Measurements from ENCODE around the gene METRNL.

METRNL gene

GRCh38 chr17:83085526-83086198, 6.3 kb downstream of the METRNL start:
- DNase-seq (ENCODE audit: low spot score) = no peak
- no peak for TF ChIP-seq CTCF (IDR thresholded peaks at IDR 0.05; ENCODE audit: borderline replicate concordance, control extremely low read depth, extremely low read depth, insufficient read depth, missing control alignments)
- in situ Hi-C loops (cut with MboI; ENCODE audit: low sequenced_read_pairs, unreplicated experiment) = no loop called here

GRCh38 chr17:83086199-83086880, 6.9 kb downstream of the METRNL start:
- TF ChIP-seq CTCF (IDR thresholded peaks at IDR 0.05; ENCODE audit: borderline replicate concordance, control extremely low read depth, extremely low read depth, insufficient read depth, missing control alignments) = no peak
- in situ Hi-C loops (cut with MboI; ENCODE audit: low sequenced_read_pairs, unreplicated experiment) = no loop called here
- no peak for DNase-seq (ENCODE audit: low spot score)

GRCh38 chr17:83086907-83087787, 7.7 kb downstream of the METRNL start:
- in situ Hi-C loops (cut with MboI; ENCODE audit: low sequenced_read_pairs, unreplicated experiment) = no loop called here
- no peak for DNase-seq (ENCODE audit: low spot score)
- TF ChIP-seq CTCF (IDR thresholded peaks at IDR 0.05; ENCODE audit: borderline replicate concordance, control extremely low read depth, extremely low read depth, insufficient read depth, missing control alignments) = no peak

- in situ Hi-C loops (cut with MboI; ENCODE audit: low sequenced_read_pairs, unreplicated experiment) = no loop called here
- no peak for DNase-seq (ENCODE audit: low spot score)
- no peak for TF ChIP-seq CTCF (IDR thresholded peaks at IDR 0.05; ENCODE audit: borderline replicate concordance, control extremely low read depth, extremely low read depth, insufficient read depth, missing control alignments)
Measured at GRCh38 chr17:83087788-83088360, 8.5 kb downstream of the METRNL start.

GRCh38 chr17:83088451-83088850, 9.0 kb downstream of the METRNL start:
- TF ChIP-seq CTCF (IDR thresholded peaks at IDR 0.05; ENCODE audit: borderline replicate concordance, control extremely low read depth, extremely low read depth, insufficient read depth, missing control alignments) = no peak
- no peak for DNase-seq (ENCODE audit: low spot score)
- in situ Hi-C loops (cut with MboI; ENCODE audit: low sequenced_read_pairs, unreplicated experiment) = no loop called here

GRCh38 chr17:83088909-83089308, 9.5 kb downstream of the METRNL start:
- in situ Hi-C loops (cut with MboI; ENCODE audit: low sequenced_read_pairs, unreplicated experiment) = no loop called here
- DNase-seq (ENCODE audit: low spot score) = no peak
- no peak for TF ChIP-seq CTCF (IDR thresholded peaks at IDR 0.05; ENCODE audit: borderline replicate concordance, control extremely low read depth, extremely low read depth, insufficient read depth, missing control alignments)

Measured in GM13976 (cell line).